NCI-H510A treated with DMSO at 0.1 percent for 48 hours (cell line): ENCODE results near the gene CD7.

Experiments
- DNase-seq: peaks from one replicate; lab custom pipeline; 2025; lab: John Stamatoyannopoulos, UW

CD7 gene

DNA sequence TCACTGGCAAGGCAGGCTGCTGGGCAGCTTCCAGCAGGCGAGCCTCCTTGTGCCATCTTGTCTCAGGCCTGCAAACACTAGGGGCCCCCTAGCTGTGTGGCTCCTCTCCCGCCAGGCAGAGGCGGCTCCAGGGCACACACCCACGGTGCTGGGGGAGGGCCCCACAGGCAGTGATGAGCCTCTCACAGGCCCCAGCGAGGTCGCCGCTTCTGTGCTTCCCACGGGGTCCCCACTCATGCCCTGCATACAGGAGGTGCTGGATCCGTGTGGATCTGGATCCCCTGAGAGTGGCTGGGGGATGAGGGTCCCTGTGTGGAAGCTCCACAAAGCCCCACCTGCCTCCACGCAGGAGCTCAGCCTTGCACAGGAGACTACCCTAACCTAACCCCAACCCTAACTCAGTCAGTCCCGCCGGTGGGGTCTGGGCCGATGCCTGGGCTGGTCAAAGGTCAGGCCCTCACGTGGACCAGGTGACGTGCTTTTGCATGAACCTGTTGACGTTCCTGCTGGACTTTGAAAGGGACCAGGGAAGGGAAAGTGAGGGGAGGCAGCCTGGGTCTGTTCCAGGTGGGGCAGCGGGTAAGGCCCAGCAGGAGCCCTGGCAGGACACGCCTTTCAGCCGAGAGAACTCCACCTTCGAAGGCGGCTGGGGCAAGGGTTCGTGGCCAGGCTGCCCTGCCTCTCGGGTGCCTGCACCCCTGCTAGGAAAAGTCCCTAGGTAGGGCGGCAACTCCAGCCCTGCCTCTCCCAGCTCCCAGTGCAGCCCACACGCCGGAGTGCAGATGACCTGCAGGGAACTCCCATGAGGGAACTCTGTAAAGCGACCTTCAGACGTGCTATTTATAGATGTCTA lies 11.0 kb upstream of the CD7 start:
- no peak for DNase-seq

DNA sequence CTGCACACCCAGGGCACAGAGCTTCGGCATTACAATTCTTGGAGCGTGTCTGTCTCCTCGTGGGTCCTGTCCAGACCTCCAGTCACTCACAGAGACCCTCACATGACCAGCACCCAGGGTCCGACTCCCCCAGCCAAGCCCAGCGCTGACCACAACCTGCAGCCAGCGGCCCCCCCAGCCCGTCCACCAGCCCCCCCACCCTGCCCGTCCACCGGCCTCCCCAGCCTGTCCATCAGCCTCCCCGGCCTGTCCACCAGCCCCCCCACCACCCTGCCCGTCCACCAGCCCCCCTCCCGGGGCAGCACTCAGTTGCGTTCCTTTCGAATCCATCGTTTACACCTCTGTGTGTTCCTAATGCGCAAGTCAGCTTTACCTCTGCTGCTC lies 10.3 kb upstream of the CD7 start:
- DNase-seq: no peak

DNA sequence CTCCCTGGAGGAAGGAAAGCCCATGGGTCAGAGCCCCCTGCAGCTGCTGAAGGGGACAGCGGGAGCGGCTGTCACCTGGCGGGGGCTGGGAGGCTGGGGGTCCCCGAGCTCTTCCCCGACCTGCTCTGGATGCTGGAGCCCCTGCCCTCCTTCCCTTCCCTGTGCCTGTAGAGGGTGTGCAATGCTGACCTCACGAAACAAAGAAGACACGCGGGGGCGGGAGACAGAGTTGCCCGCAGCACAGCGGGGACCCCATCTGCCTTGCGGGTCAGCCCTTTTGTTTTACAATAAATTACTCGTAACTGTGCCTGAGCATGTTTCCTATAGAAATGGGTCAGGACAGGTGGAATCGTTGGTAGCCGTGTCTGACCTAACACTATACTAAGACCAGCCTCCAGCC lies 9.9 kb upstream of the CD7 start:
- no peak for DNase-seq

DNA sequence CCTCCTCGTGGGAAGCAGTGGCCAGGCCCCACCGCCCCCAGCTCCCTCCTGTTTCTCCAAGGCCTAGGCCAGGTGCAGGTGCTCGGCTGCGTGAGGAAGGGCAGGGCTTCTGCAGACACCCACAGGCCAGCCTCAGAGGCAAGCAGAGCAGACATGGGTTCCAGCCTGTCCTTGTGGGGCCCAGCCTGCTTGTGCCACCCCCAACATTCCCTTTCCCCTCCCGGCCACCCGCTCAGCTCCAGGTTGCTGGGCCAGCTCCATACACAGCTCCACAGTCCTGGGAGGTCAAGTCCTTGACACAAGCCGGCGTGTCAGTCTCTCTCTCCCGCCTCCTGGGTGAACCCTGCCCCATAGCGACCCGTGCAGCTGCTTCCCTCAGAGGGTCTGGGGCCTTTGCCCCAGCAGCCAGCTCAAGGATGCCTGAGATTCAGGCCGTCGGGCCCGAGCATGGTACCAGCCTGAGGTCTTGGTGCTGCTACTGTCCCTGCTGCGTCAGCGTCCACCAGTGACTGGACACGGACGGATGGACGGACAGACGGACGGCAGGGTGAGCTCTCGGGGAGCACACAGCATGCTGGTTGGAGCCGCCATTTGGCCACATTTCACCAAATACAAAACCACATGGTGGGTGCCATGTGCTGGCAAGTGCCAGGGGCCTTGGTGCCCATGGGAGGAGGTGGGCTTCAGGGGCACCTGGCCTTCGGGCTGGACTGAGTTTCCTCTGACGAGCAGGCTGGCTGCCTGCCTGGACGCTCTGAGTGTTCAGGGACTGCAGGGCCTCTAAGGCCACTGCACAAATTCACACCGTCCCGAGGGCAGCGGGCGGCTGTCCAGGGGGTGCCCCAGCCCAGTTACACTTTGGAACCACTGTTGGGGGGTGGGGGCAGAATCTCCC lies 8.1 kb upstream of the CD7 start:
- no peak for DNase-seq

DNA sequence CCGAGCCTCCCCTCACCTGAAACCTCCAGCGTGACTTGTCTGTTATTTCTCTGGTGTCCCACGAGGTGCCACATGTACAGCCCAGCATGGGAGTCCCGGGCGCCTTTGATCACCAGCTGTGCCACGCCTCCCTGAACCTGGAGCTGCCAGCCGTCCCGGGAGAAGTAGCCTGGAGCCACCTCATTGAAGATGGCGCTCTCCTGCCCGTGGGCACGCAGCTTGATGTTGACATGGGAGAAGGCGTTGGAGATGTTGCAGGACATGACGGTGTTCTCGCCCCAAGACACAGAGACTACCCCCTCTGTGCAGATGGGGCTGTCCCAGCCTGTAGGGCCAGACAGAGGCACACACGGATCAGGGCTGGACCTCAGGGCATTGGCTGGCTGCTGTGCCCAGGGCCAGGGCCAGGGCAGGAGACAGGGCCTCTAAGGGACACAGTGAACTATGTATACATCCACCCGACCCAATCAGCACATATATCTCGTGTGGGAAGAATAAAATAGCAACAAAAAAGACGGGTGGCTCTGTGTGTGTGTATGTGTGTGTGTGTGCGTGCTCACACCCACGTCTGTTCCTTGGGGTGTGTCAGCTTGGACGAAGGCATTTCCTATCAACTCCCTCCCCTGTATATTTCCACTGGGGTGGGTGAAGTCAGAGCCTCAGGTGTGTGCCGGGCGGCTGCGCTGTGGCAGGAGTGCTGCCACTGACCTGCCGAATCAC lies 7.3 kb upstream of the CD7 start:
- DNase-seq: no peak

DNA sequence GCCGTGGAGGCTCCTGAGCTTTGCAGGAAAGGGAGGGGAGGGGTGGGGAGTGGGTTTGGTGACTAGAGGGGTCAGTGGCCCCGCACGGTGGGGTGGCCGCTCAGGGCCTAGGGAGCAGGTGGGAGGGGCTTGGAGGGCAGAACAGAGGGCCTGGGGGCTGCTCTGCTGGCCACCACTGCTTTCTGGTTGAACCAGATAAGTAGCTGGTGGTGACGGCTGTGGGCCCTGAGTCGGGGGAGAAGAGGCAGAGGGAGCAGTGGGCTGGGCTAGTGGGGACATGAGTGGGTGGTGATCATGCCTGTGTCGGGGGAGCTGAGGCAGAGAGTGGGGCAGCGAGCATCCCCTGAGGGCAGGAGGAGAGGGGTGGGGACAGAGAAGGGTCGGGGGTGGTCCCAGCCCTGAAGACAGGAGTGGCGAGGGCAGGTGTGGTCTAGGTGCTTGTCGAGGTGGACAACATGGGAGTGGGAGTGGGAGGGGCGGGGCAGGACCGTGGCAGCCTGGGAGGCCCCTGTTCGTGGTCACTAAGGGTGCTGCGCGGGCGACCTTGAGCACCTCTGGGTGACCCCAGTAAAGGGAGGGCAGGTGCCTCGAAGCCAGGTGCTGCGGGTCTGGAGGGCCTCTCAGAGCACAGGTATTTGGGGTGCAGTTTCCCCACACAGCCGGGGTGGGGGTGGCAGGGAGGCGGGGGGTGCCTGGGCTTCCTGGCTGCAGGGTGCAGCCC lies 6.3 kb upstream of the CD7 start:
- DNase-seq: no peak

DNA sequence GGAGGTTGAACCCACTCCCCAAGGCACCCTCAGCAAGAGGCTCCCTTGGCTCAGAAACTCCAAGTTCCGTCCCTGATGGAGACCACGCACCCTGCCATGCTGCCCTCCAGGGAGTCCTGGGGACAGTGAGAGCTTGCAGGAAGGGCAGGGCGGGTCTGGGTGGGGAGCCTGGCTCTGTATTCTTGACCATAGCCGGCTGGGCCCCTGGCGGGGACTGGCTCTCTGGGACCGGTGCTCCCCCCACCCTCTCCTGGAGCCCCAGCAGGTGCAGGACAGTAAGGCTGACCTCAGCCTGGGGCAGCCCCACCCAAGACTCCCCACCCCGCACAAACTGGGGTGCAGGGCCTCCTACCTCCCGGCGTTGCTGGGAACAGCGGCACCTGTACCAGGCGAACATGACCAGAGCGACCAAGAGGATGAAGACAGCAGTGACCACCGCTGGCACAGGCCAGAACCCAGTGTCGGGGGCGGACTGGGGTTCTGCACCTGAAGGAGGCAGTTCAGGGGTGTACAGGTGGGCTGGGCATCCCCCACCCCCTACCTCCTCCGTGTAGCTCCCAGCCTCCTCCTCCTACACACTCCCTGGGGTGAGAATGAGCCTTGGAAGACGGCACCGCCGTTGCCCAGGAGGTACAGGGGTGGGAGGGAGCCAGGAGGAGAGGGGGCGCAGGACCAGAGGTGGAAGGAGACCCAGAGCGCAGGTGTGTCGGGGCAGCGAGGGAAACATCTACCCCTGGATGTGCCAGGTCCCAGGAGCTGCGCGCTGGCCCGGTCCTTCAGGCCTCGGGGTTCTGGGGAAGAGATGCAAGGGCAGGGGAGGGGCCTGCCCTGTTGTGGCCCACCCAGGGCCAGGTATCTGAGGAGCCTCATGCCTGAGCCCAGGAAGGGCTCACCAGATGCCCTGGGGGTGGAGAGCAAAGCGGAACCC lies 5.4 kb upstream of the CD7 start:
- no peak for DNase-seq

DNA sequence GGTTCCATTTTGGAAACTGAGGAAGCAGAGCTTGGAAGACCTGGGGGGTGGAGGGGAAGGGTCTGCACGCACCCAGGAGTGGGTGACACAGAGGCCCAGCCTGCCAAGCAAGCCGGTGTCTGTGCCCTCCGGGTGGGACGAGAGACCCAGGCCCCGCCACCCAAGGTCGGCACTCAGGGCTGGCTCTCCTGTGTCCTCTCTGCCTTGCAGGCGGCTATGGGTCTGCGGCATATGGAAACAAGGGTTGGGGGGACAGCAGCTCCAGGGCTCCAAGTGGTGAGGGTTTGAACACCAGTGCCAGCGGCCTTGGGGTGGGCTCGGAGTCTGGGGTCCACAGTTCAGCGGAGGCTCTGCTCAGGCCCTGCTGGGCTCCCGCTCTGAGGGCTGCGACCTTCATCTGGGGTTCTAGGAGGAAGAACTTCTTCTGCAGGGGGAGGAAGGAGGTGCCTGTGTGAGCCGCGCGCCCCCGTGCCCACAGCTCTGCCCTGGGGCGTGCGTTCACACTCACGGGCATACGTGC lies 4.6 kb upstream of the CD7 start:
- DNase-seq: no peak

DNA sequence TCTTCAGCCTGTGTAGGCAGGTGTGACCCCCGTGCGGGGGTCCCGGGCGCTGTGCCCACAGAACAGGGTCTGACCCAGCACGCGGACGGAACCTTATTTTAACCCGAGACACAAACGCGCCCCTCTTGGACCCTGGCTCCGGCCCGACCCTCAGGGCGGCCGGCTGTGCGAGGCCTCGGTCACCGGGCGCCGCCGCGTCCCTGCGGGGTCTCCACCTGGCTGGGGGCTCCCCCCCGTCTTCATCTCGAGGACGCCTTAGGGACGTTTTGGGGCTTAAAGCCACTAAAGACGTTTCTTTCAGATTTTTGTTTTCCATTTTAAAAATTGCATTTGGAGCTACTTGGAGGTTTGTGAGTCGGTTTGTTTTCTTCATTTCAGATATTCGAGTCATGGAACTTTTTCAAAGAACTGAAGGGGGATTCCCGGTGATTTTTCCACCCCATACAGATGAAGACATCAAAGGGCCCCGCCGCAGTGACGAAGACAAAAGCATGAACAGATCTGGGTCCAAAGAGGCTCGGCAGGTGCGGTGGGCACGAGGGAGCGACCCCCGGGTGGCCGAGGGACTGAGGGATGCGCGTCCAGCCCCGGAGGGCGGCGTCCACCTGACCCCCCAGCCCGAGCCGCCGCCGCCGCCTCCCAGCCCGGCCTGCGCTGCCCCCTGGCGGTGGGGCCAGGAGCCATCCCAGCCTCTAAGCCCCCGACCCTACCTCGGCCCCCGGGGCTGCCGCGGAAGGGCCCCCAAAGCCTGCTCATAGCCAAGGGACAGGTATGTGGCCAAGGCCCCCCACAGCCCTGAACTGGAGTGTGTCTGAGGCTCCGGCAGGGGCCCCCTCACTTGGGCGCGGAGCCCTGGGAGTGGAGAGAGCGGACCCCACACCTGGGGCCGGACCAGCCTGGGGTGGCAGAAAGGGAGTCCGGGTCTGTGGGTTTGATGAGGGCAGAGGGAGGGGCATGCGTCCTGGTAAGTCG lies 3.8 kb upstream of the CD7 start:
- no peak for DNase-seq

DNA sequence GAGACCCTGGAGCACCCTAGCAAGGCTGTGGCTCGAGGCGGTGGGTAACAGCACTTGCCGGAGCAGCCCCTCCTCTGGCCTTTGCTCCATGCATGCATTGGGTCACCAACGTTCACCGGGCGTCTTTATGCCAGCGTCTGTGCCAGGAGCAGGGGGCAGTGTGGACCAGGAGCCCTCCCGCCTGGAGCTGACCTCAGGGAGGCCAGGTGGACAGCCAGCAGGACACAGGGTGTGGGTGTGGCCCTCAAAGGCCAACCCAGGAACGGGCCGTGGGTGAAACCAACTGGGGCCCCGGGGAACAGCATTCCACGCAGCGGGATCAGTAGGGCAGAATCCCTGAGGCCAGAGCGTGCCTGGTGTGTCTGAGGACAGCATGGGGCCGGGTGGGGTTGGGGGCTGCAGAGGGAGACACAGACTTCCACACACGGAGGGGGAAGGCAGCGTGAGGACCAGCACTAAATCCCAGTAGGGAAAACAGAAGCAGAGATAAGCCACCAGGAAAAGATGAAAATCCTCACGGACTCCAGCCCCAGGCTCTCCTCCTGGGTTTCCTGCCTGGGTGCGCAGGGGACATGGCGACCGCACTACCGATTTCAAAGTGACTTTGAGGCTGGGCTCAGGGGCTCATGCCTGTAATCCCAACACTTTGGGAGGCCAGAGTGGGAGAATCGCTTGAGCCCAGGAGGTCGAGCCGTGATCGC lies 2.9 kb upstream of the CD7 start:
- DNase-seq: no peak

DNA sequence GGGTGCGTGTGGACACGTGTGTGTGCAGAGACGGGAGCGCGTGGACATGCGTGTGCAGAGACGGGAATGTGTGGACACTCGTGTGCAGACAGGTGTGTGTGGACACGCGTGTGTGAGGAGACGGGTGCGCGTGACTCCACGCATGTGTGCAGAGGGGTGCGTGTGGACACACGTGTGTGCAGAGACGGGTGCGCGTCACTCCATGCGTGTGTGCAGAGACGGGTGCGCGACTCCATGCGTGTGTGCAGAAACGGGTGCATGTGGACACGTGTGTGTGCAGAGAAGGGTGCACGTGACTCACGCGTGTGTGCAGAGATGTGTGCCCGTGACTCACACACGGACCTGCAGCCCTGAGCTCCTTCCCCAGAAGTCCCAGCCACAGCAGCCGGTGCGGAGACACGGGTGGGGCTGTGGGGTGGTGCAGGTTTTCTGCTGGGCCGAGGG lies 2.2 kb upstream of the CD7 start:
- no peak for DNase-seq

DNA sequence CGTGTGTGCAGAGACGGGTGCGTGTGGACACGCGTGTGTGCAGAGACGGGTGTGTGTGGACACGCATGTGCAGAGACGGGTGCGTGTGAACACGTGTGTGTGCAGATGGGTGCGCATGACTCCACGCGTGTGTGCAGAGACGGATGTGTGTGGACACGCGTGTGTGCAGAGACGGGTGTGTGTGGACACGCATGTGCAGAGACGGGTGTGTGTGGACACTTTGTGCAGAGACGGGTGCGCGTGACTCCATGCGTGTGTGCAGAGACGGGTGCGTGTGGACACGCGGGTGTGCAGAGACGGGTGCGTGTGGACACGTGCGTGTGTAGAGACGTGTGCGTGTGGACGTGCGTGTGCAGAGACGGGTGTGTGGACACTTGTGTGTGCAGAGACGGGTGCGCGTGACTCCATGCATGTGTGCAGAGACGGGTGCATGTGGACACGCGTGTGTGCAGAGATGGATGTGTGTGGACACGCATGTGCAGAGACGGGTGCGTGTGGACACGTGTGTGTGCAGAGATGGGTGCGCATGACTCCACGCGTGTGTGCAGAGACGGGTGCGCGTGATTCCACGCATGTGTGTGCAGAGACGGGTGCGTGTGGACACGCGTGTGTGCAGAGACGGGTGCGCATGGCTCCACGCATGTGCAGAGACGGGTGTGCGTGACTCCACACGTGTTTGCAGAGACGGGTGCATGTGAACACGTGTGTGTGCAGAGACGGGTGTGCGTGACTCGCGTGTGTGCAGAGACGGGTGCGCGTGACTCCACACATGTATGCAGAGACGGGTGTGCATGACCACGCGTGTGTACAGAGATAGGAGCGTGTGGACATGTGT lies 1.6 kb upstream of the CD7 start:
- no peak for DNase-seq

DNA sequence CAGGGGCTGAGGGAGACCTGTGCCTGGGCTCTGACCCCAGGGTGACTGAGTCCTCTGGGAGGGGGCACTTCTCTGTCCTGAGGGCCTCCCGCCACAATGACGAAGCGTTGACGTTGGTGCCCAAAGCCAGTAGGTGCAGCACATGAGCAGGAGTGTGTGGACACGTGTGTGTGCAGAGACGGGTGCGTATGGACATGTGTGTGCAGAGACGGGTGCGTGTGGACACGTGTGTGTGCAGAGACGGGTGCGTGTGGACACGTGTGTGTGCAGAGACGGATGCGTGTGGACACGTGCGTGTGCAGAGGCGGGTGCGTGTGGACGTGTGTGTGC lies 726 bp upstream of the CD7 start:
- no peak for DNase-seq

DNA sequence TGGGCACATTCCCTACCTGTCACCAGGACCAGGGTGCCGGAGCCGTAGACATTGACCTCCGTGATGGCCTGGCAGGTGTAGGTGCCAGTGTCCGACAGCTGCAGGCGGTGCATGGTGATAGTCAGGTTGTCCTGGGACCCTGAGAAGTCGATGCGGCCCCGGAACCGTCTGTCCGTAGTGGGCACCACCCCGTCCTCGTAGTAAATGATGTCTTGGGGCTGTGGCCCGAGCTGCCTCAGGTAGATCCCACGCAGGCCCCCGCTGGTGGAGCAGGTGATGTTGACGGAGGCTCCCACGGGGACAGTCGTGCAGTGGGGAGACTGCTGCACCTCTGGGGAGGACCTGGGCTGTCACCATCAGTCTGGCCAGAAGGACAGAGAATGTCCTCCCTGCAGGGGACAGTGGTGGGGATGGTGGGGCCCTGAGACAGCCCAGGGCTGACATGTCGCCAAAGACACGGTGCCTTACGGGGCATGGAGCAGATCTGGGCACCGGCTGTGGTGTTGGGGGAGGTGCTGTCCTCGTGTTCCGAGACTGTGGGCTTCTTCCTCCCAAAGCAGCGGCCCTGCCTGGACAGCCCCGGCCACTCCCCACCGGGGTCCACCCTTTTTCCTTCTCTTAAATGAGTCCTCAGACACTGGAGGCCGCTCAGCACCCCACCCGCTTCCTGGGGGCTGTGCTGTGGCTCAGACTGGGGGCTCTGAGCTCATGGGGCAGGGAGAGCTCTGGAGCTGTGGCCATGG lies 586 bp downstream of the CD7 start:
- no peak for DNase-seq

DNA sequence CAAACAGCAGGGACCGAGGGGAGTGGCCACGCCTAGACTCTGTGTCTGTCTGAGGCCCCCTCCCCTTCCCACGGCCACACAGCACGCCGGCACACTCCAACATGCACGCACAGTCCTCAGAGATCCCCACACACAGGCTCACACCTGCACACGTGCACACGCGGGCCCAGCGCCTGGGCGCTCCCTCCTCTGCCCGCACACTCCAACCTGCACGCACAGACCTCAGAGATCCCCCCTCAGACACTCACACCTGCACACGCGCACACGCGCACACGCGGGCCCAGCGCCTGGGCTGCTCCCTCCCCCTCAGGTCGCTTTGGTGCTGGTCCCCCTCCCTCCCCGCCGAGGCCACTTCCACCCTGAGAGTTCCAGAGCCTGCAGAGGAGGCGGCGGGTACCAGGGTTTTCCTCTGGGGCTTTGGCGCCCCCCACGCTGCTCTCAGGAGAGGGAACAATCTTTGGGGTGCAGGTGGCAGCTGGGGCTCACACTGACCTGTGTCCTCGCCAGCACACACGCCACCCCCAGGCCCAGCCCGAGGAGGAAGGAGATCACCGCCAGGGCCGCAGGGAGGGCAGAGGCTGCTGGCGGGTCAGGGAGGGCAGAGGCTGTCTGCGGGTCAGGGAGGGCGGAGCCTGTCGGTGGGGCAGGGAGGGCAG lies 1.6 kb downstream of the CD7 start:
- DNase-seq: no peak

DNA sequence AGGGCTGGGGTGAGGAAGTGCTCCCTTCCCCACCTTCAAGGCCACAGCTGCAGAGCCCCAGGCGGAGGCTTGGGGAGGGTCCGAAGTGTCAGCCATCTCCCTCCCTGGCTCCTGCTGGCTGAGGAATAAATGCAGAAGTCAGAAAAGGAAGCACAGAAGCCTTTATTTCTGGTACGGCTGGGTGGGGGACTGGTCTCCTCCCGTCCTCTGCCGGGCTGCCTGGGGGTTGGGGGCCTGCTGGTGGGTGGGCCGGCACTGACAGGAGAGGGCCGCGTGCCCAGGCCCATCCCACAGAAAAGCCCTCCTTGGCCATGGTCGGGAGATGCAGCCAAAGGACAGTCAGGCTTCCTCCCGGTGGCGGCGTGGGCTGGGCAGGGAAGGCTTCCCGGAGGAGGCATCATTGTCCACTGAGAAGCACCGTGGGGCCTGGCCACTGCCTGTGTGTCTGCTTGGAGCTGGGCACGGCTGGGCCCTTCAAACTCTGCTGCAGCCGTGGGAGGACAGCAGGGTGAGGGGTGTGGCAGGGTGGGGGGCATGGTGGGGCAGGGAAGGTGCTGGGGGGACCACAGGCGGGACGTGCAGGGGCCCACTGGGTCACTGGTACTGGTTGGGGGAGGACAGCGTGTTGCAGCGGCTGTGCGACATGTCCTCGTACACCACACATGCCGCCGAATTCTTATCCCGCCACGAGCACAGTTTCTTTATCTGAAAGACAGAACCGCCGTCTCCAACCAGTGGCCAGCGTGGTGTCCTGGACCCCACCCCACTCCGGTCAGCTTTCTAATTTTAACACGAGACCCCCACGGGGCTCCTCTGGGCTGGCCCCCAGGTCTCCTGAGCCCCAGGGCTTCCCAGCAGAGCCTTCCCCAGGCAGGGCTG lies 2.4 kb downstream of the CD7 start:
- DNase-seq: no peak
